Measurements from ENCODE around the gene TMEM184C.

The TMEM184C gene

DNA sequence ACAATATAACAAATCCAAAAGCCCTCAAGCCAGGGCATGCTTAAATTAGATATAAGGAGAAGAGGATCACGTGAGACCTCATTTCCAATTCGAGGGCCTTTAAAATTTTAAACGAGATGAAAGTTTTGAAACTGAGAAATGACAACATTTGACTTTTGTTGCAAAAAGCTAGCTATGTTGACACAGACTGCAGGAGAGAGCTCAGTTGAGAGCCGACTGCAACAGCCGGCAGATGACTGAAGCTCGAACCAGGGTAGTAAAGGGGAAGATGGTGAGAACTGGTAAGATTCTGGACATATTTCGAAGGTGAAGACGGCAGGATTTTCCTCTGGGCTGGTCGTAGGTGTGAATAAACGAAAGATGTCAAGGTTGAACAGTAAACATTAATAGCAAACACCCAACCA is 66.0 kb downstream of the TMEM184C start:
- Histone ChIP-seq H3K27me3 (ENCODE audit: insufficient read depth, poor library complexity, severe bottlenecking) (no peaks in the 10 kb centered on the region), H3K27ac (replicated peaks) (peak overlapping the region; percentile 84), H3K4me3 (replicated peaks; ENCODE audit: insufficient read depth, low read length) (peak overlapping the region; percentile 67)
- DNase-seq (ENCODE audit: low read depth in 1 of 2, low spot score in 1 of 2): peak in 1 of 2 experiments; percentile 71
- no peak for TF ChIP-seq CTCF (IDR thresholded peaks at IDR 0.05; ENCODE audit: insufficient read depth, low read length)
- TF ChIP-seq SPI1 (IDR thresholded peaks at IDR 0.05; ENCODE audit: borderline replicate concordance, low read depth): no peak
- TF ChIP-seq POLR2AphosphoS5 (IDR thresholded peaks at IDR 0.05; ENCODE audit: low read depth): no peak
- TF ChIP-seq, protein P1, sequence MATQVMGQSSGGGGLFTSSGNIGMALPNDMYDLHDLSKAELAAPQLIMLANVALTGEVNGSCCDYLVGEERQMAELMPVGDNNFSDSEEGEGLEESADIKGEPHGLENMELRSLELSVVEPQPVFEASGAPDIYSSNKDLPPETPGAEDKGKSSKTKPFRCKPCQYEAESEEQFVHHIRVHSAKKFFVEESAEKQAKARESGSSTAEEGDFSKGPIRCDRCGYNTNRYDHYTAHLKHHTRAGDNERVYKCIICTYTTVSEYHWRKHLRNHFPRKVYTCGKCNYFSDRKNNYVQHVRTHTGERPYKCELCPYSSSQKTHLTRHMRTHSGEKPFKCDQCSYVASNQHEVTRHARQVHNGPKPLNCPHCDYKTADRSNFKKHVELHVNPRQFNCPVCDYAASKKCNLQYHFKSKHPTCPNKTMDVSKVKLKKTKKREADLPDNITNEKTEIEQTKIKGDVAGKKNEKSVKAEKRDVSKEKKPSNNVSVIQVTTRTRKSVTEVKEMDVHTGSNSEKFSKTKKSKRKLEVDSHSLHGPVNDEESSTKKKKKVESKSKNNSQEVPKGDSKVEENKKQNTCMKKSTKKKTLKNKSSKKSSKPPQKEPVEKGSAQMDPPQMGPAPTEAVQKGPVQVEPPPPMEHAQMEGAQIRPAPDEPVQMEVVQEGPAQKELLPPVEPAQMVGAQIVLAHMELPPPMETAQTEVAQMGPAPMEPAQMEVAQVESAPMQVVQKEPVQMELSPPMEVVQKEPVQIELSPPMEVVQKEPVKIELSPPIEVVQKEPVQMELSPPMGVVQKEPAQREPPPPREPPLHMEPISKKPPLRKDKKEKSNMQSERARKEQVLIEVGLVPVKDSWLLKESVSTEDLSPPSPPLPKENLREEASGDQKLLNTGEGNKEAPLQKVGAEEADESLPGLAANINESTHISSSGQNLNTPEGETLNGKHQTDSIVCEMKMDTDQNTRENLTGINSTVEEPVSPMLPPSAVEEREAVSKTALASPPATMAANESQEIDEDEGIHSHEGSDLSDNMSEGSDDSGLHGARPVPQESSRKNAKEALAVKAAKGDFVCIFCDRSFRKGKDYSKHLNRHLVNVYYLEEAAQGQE (IDR thresholded peaks at IDR 0.05; ENCODE audit: insufficient replicate concordance, low read depth): no peak
- TF ChIP-seq GABPA (IDR thresholded peaks at IDR 0.05; ENCODE audit: low read depth): no peak

- DNase-seq (ENCODE audit: low read depth in 1 of 2, low spot score in 1 of 2): peak; percentile 80 to 90
- Histone ChIP-seq H3K4me3 (replicated peaks; ENCODE audit: insufficient read depth, low read length) (peak within 1 kb of the TSS; percentile 67), H3K27ac (replicated peaks) (peak within 1 kb of the TSS; percentile 84), H3K27me3 (ENCODE audit: insufficient read depth, poor library complexity, severe bottlenecking) (no peaks in the 10 kb centered on the region)
- TF ChIP-seq SPI1 (IDR thresholded peaks at IDR 0.05; ENCODE audit: borderline replicate concordance, low read depth) (no peak), POLR2AphosphoS5 (IDR thresholded peaks at IDR 0.05; ENCODE audit: low read depth) (peak; percentile 97), CTCF (IDR thresholded peaks at IDR 0.05; ENCODE audit: insufficient read depth, low read length) (no peak), GABPA (IDR thresholded peaks at IDR 0.05; ENCODE audit: low read depth) (no peak)
- TF ChIP-seq, protein P1 (IDR thresholded peaks at IDR 0.05; ENCODE audit: insufficient replicate concordance, low read depth): peak; percentile 6
Measured at GRCh38 chr4:147683717-147684700, 66.8 kb downstream of the TMEM184C start, which contains the start of gene PRMT9. TSS of gene PRMT9 (minus strand) at chr4:147684163. CDS start at chr4:147683987, 176 bp downstream.

DNA sequence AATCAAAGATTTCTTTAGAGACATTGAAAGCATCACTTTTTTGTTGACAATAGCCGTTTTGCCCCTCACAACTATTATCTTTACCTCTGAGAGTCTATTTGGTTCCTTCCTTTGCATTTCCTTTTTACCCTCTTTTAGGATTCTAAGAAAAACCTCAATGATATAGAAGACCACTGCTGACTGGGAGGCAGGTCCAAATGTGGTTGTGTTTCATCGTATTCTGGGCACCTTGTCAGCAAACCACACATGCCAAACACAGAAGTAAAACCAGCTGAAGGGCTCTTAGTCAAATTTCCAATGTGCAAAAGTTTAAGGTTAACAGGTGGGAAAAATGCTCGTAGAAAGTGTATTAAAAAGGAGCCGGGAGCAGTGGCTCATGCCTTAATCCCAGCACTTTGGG is 71.9 kb downstream of the TMEM184C start:
- Histone ChIP-seq H3K27ac (replicated peaks) (no peak overlapping the region), H3K4me3 (replicated peaks; ENCODE audit: insufficient read depth, low read length) (no peak overlapping the region), H3K27me3 (ENCODE audit: insufficient read depth, poor library complexity, severe bottlenecking) (no peaks in the 10 kb centered on the region)
- no peak for DNase-seq (ENCODE audit: low read depth in 1 of 2, low spot score in 1 of 2)
- TF ChIP-seq GABPA (IDR thresholded peaks at IDR 0.05; ENCODE audit: low read depth) (no peak), POLR2AphosphoS5 (IDR thresholded peaks at IDR 0.05; ENCODE audit: low read depth) (no peak), SPI1 (IDR thresholded peaks at IDR 0.05; ENCODE audit: borderline replicate concordance, low read depth) (no peak), CTCF (IDR thresholded peaks at IDR 0.05; ENCODE audit: insufficient read depth, low read length) (no peak)
- TF ChIP-seq, protein P1 (IDR thresholded peaks at IDR 0.05; ENCODE audit: insufficient replicate concordance, low read depth): no peak
